GM12872 (cell line): ENCODE results near the gene MED16.

Experiments
- CTCF ChIP-seq: IDR thresholded peaks from 3 replicates; pipeline ENCODE4 v1.5.1; 2011; ENCODE audit warnings: low read depth, mild to moderate bottlenecking, low read length, moderate library complexity; ENCODE audit not compliant: insufficient read depth

Gene MED16

GRCh38 chr19:870314-870713 is 22.7 kb downstream of the MED16 start:
- no peak for TF ChIP-seq CTCF

GRCh38 chr19:869245-870177 is 23.5 kb downstream of the MED16 start:
- TF ChIP-seq CTCF, result no peak

- TF ChIP-seq CTCF, result no peak
Observed at GRCh38 chr19:868458-869244, 24.3 kb downstream of the MED16 start.

- no peak for TF ChIP-seq CTCF
Observed at GRCh38 chr19:867855-868457, 25.0 kb downstream of the MED16 start.

GRCh38 chr19:867301-867793 is 25.6 kb downstream of the MED16 start:
- TF ChIP-seq CTCF, result no peak

GRCh38 chr19:866769-867300 is 26.2 kb downstream of the MED16 start:
- TF ChIP-seq CTCF, result no peak

GRCh38 chr19:863315-863620 is 29.7 kb downstream of the MED16 start:
- no peak for TF ChIP-seq CTCF
